ENCODE measurements around the gene PCYT2.

PCYT2 gene

GRCh38 chr17:81903896-81904599 is 7.2 kb downstream of the PCYT2 start:
- no peak for DNase-seq (ENCODE audit: low read depth in 1 of 2, low spot score in 1 of 2)
- TF ChIP-seq SPI1 (IDR thresholded peaks at IDR 0.05; ENCODE audit: borderline replicate concordance, low read depth) (no peak), POLR2AphosphoS5 (IDR thresholded peaks at IDR 0.05; ENCODE audit: low read depth) (no peak), REST (IDR thresholded peaks at IDR 0.05; ENCODE audit: insufficient replicate concordance, low read depth) (no peak), GABPA (IDR thresholded peaks at IDR 0.05; ENCODE audit: low read depth) (no peak), CTCF (IDR thresholded peaks at IDR 0.05; ENCODE audit: insufficient read depth, low read length) (no peak)
- Histone ChIP-seq H3K4me3 (replicated peaks; ENCODE audit: insufficient read depth, low read length) (no peak overlapping the region), H3K27ac (replicated peaks) (no peak overlapping the region), H3K27me3 (ENCODE audit: insufficient read depth, poor library complexity, severe bottlenecking) (peaks cover 5% of the 10 kb centered on the region)

GRCh38 chr17:81903415-81903831 is 7.8 kb downstream of the PCYT2 start:
- no peak for DNase-seq (ENCODE audit: low read depth in 1 of 2, low spot score in 1 of 2)
- H3K4me3 ChIP-seq (replicated peaks; ENCODE audit: insufficient read depth, low read length): no peak overlapping the region
- H3K27ac ChIP-seq (replicated peaks): no peak overlapping the region
- no peak for TF ChIP-seq POLR2AphosphoS5 (IDR thresholded peaks at IDR 0.05; ENCODE audit: low read depth)
- no peak for TF ChIP-seq SPI1 (IDR thresholded peaks at IDR 0.05; ENCODE audit: borderline replicate concordance, low read depth)
- no peak for TF ChIP-seq GABPA (IDR thresholded peaks at IDR 0.05; ENCODE audit: low read depth)
- TF ChIP-seq CTCF (IDR thresholded peaks at IDR 0.05; ENCODE audit: insufficient read depth, low read length): no peak
- no peak for TF ChIP-seq REST (IDR thresholded peaks at IDR 0.05; ENCODE audit: insufficient replicate concordance, low read depth)
- peaks cover 5% of the 10 kb centered on the region for H3K27me3 ChIP-seq (ENCODE audit: insufficient read depth, poor library complexity, severe bottlenecking)

GRCh38 chr17:81902653-81903414 is 8.4 kb downstream of the PCYT2 start:
- Histone ChIP-seq H3K27me3 (ENCODE audit: insufficient read depth, poor library complexity, severe bottlenecking) (peaks cover 5% of the 10 kb centered on the region), H3K27ac (replicated peaks) (no peak overlapping the region), H3K4me3 (replicated peaks; ENCODE audit: insufficient read depth, low read length) (no peak overlapping the region)
- TF ChIP-seq SPI1 (IDR thresholded peaks at IDR 0.05; ENCODE audit: borderline replicate concordance, low read depth): no peak
- peak; percentile 33; the same call in 1 of the 2 replicates for TF ChIP-seq POLR2AphosphoS5 (IDR thresholded peaks at IDR 0.05; ENCODE audit: low read depth)
- no peak for DNase-seq (ENCODE audit: low read depth in 1 of 2, low spot score in 1 of 2)

- no peak for TF ChIP-seq REST (IDR thresholded peaks at IDR 0.05; ENCODE audit: insufficient replicate concordance, low read depth)
- no peak for TF ChIP-seq CTCF (IDR thresholded peaks at IDR 0.05; ENCODE audit: insufficient read depth, low read length)
- no peak for TF ChIP-seq SPI1 (IDR thresholded peaks at IDR 0.05; ENCODE audit: borderline replicate concordance, low read depth)
- no peak for TF ChIP-seq GABPA (IDR thresholded peaks at IDR 0.05; ENCODE audit: low read depth)
- TF ChIP-seq POLR2AphosphoS5 (IDR thresholded peaks at IDR 0.05; ENCODE audit: low read depth): no peak; the same call in 1 of the 2 replicates
- H3K27me3 ChIP-seq (ENCODE audit: insufficient read depth, poor library complexity, severe bottlenecking): peaks cover 5% of the 10 kb centered on the region
- no peak within 1 kb of the TSS for H3K27ac ChIP-seq (replicated peaks)
- no peak within 1 kb of the TSS for H3K4me3 ChIP-seq (replicated peaks; ENCODE audit: insufficient read depth, low read length)
- no peak for DNase-seq (ENCODE audit: low read depth in 1 of 2, low spot score in 1 of 2)
Measured at GRCh38 chr17:81902023-81902652, 9.1 kb downstream of the PCYT2 start, which contains the start of gene NPB. NPB (plus strand) TSS chr17:81902238; CDS start chr17:81902278, 40 bp downstream.

Measured in HL-60 (cell line).